ENCODE results near the gene RGS6. TPM values are rescaled to one million over a fixed set of nuclear protein-coding genes. Genes with fewer than 3 reads are reported as not detected.
A peak's percentile ranks its signal among the peaks of the same experiment; 100 is the strongest.

The RGS6 gene
- polyA plus RNA-seq, 3 donors, result not detected

DNA sequence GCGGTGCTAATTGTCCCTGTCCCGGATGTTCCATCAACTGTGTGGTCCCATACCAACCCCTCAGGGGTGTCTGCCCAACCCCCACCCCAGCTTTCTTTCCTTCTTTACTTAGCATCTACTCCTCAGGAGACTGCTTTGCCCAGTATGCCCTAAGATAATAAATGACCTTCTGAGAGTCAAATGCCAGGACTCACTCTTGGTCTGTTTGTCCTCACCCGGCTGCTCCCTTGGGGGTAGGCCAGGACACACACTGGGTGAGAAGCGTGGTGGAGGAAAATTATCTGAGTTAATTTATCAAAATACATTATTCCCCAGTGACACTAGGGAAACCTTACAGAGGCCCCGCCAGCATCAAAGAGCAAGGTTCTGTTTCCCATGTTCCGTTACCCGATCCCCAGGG lies 457.0 kb downstream of the RGS6 start:
- Mint-ChIP-seq H3K4me3 (no peak overlapping the region), H3K27ac (no peak overlapping the region), H3K4me1 (no peaks in the 10 kb centered on the region), H3K9me3 (peaks cover 3 to 11% (median 9%) of the 10 kb centered on the region in 7 donors), H3K36me3 (no peaks in the 10 kb centered on the region), H3K27me3 (ENCODE audit: low read depth in 3 of 3) (no peaks in the 10 kb centered on the region)
- no peak overlapping the region for H3K4me2 ChIP-seq (replicated peaks; ENCODE audit: extremely low read depth, low read length, poor library complexity, severe bottlenecking)
- H3K79me2 ChIP-seq (ENCODE audit: insufficient read depth, low read length), result no peaks in the 10 kb centered on the region
- TF ChIP-seq, protein P1, sequence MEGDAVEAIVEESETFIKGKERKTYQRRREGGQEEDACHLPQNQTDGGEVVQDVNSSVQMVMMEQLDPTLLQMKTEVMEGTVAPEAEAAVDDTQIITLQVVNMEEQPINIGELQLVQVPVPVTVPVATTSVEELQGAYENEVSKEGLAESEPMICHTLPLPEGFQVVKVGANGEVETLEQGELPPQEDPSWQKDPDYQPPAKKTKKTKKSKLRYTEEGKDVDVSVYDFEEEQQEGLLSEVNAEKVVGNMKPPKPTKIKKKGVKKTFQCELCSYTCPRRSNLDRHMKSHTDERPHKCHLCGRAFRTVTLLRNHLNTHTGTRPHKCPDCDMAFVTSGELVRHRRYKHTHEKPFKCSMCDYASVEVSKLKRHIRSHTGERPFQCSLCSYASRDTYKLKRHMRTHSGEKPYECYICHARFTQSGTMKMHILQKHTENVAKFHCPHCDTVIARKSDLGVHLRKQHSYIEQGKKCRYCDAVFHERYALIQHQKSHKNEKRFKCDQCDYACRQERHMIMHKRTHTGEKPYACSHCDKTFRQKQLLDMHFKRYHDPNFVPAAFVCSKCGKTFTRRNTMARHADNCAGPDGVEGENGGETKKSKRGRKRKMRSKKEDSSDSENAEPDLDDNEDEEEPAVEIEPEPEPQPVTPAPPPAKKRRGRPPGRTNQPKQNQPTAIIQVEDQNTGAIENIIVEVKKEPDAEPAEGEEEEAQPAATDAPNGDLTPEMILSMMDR (IDR thresholded peaks at IDR 0.05), result no peak
- H4K20me1 ChIP-seq (ENCODE audit: insufficient read depth, low read length), result no peaks in the 10 kb centered on the region
- WGBS (ENCODE audit: insufficient coverage), result 100% methylated on average over 1 of the region's 7 CpGs
- no peaks in the 10 kb centered on the region for H3K36me3 ChIP-seq (replicated peaks in 1 of 2; ENCODE audit: control insufficient read depth in 1 of 2, insufficient read depth in 2 of 2, low read length in 2 of 2)
- DNase-seq, result no peak
- H3K4me1 ChIP-seq (ENCODE audit: control insufficient read depth in 1 of 2, insufficient read depth in 2 of 2, low read length in 2 of 2), result no peaks in the 10 kb centered on the region
- H3K27me3 ChIP-seq (ENCODE audit: control insufficient read depth in 2 of 2, insufficient read depth in 2 of 2, low read length in 2 of 2), result no peaks in the 10 kb centered on the region
- no peak overlapping the region for H3K27ac ChIP-seq (ENCODE audit: low read depth in 1 of 2, low read length in 2 of 2)
- peaks cover 8 to 14% of the 10 kb centered on the region in 2 donors for H3K9me3 ChIP-seq (replicated peaks in 1 of 2; ENCODE audit: control insufficient read depth in 1 of 2, insufficient read depth in 1 of 2, low read length in 2 of 2)
- no peak overlapping the region for H3K4me3 ChIP-seq (replicated peaks in 1 of 3; ENCODE audit: low read depth in 2 of 3, low read length in 3 of 3)
- H2AFZ ChIP-seq (ENCODE audit: insufficient read depth, low read depth, low read length, poor library complexity, severe bottlenecking), result no peak overlapping the region
- intact Hi-C loops (cut with micrococcal nuclease), result no loop called here
- H3K9ac ChIP-seq (ENCODE audit: insufficient read depth, low read length, poor library complexity, severe bottlenecking), result no peak overlapping the region

DNA sequence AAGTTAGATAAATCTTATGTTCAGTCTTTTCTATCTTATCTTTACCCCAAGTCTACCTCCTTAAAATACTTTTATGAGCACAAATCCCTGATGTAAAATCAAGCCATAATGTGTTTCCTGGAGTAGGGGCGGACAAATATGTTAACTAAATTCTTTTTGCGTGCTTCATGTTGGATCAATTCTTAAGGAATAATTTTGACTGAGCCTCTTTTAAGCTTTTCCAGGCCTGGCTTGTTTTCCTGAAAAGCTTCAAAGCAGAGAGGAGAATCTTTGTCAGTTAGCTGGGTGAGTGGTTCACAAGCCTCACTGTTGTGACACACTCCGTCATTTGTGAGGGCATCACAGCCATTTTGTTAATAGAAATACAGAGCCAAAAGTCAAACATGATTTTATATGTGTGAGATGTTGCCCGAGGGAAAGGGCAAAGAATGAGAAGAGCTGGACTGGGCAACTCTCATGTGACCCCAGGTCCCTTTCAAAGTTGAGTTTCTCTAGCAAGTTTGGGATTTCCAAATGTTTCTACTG lies 468.9 kb downstream of the RGS6 start:
- H3K36me3 ChIP-seq (replicated peaks in 1 of 2; ENCODE audit: control insufficient read depth in 1 of 2, insufficient read depth in 2 of 2, low read length in 2 of 2), result no peaks in the 10 kb centered on the region
- H3K4me3 Mint-ChIP-seq, result peak overlapping the region in 1 of 2 donors; percentile 7

More for the DNA sequence above, 468.9 kb downstream of the RGS6 start:
- 29% methylated on average over 3 of the region's 4 CpGs for WGBS (ENCODE audit: insufficient coverage)
- Mint-ChIP-seq H3K4me1 (peaks cover 5% of the 10 kb centered on the region), H3K9me3 (peaks cover under 1 to 12% (median 5%) of the 10 kb centered on the region in 7 donors), H3K27ac (no peak overlapping the region), H3K36me3 (no peaks in the 10 kb centered on the region), H3K27me3 (ENCODE audit: low read depth in 3 of 3) (peaks cover 3 to 11% (median 11%) of the 10 kb centered on the region in 3 donors)
- no peak for DNase-seq
- H4K20me1 ChIP-seq (ENCODE audit: insufficient read depth, low read length), result no peaks in the 10 kb centered on the region
- peaks cover 3% of the 10 kb centered on the region in 2 donors for H3K27me3 ChIP-seq (ENCODE audit: control insufficient read depth in 2 of 2, insufficient read depth in 2 of 2, low read length in 2 of 2)
- no peak overlapping the region for H3K27ac ChIP-seq (ENCODE audit: low read depth in 1 of 2, low read length in 2 of 2)
- intact Hi-C loops (cut with micrococcal nuclease), result no loop called here
- H3K4me1 ChIP-seq (ENCODE audit: control insufficient read depth in 1 of 2, insufficient read depth in 2 of 2, low read length in 2 of 2), result no peaks in the 10 kb centered on the region
- H3K9me3 ChIP-seq (replicated peaks in 1 of 2; ENCODE audit: control insufficient read depth in 1 of 2, insufficient read depth in 1 of 2, low read length in 2 of 2), result no peaks in the 10 kb centered on the region
- TF ChIP-seq, protein P1 (IDR thresholded peaks at IDR 0.05), result no peak
- H3K4me2 ChIP-seq (replicated peaks; ENCODE audit: extremely low read depth, low read length, poor library complexity, severe bottlenecking), result no peak overlapping the region
- no peak overlapping the region for H2AFZ ChIP-seq (ENCODE audit: insufficient read depth, low read depth, low read length, poor library complexity, severe bottlenecking)
- no peaks in the 10 kb centered on the region for H3K79me2 ChIP-seq (ENCODE audit: insufficient read depth, low read length)
- H3K9ac ChIP-seq (ENCODE audit: insufficient read depth, low read length, poor library complexity, severe bottlenecking), result no peak overlapping the region
- no peak overlapping the region for H3K4me3 ChIP-seq (replicated peaks in 1 of 3; ENCODE audit: low read depth in 2 of 3, low read length in 3 of 3)
